Left ventricle myocardium inferior (tissue), 1 donor: Measurements from ENCODE around the gene KIF21B. TPM values are rescaled to one million over a fixed set of nuclear protein-coding genes. Genes with fewer than 3 reads are reported as not detected.
"Not testable (repeated sequence)": the region's sequence is repeated elsewhere in the genome, so short reads cannot be mapped to it uniquely, and the experiment has no call there.

Experiments used
- DNase-seq: peaks from one replicate; pipeline ENCODE4 v3.0.0-alpha.2; 2020
- H3K27ac ChIP-seq: fragments of 200-600 bp; replicated peaks from 2 replicates; pipeline ENCODE4 v1.8.0; 2021
- H3K27me3 ChIP-seq: fragments of 200-600 bp; 2 replicates; pipeline ENCODE4 v1.8.0; 2021; ENCODE audit warnings: low read depth
- H3K36me3 ChIP-seq: fragments of 200-600 bp; 2 replicates; pipeline ENCODE4 v1.8.0; 2021
- H3K4me1 ChIP-seq: fragments of 200-600 bp; 2 replicates; pipeline ENCODE4 v1.8.0; 2021
- H3K4me3 ChIP-seq: fragments of 200-600 bp; 2 replicates; pipeline ENCODE4 v1.8.0; 2021; ENCODE audit warnings: mild to moderate bottlenecking, moderate library complexity
- H3K9me3 ChIP-seq: fragments of 200-600 bp; replicated peaks from 2 replicates; pipeline ENCODE4 v1.8.0; 2021
- CTCF ChIP-seq: fragments of 200-600 bp; IDR thresholded peaks from 2 replicates; pipeline ENCODE4 v1.8.0; 2021; ENCODE audit warnings: antibody characterized with exemption, mild to moderate bottlenecking, borderline replicate concordance
- intact Hi-C: fragments of 100-400 bp; cut with micrococcal nuclease; formaldehyde crosslinking; loops from one replicate; pipeline ENCODE4 v1.11.0; 2022
- total RNA-seq: library from RNA; stranded (reverse); fragmentation: NEBNext Ultra II Directional; extraction: Animal tissue kit (Norgen Biotek cat#: 25700); gene quantifications from one replicate; pipeline ENCODE4 v1.2.1, GENCODE V29; 2021
- donor health status: DM: no; HTN: yes; CAD: no; lungs with severe emphysema.

Gene KIF21B
- total RNA-seq, 1 donor from 2014 or later = 0.47 TPM

- no peak for DNase-seq
- H3K9me3 ChIP-seq = no peaks in the 10 kb centered on the region
- intact Hi-C loops = no loop called here
- H3K36me3 ChIP-seq = no peaks in the 10 kb centered on the region
- peaks cover 11% of the 10 kb centered on the region for H3K27me3 ChIP-seq
- TF ChIP-seq CTCF = no peak
- H3K4me3 ChIP-seq = no peak overlapping the region
- no peak overlapping the region for H3K27ac ChIP-seq
- H3K4me1 ChIP-seq = peaks cover 14% of the 10 kb centered on the region
Measured at GRCh38 chr1:200967693-200968468, 55.6 kb downstream of the KIF21B start.

- intact Hi-C loops = no loop called here
- no peaks in the 10 kb centered on the region for H3K36me3 ChIP-seq
- H3K27me3 ChIP-seq = peaks cover 10% of the 10 kb centered on the region
- H3K27ac ChIP-seq = no peak overlapping the region
- no peak for DNase-seq
- H3K4me3 ChIP-seq = no peak overlapping the region
- TF ChIP-seq CTCF = no peak
- peaks cover 9% of the 10 kb centered on the region for H3K4me1 ChIP-seq
- H3K9me3 ChIP-seq = no peaks in the 10 kb centered on the region
Measured at GRCh38 chr1:200966934-200967333, 56.6 kb downstream of the KIF21B start.

DNA sequence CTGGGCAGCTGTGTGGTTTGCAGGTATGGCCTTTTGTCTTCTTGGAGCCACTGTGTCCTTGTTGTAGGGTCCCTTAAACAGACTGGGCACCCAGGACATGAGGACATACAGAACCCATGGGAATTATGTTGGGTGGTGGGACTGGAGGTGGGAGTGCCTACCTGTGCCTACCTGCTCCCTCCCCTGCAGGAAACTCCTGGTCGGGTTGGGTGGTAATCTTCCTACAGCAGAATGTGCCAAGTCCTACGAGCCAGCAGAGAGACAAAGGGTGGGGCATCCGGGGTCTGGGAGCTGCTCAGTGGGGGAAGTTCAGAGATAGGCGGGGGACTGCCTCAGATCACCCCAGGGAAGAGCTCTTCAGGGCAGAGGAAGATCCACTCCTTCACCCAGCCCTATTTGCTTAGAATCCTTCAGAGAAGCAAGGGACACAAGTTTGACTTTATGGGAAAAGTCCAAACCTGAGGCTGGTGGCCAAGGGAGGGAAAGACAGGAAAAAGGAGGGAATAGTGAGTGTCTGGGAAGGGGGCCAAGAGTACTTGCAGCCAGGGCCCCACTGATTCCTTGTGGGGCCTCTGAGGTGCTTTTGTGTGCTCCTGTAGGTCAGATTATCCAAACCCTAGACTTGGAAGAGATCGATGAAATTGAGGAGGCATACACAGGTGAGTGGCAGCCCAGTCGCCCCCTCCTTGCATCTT, 58.3 kb downstream of the KIF21B start:
- intact Hi-C loops = no loop called here
- H3K27ac ChIP-seq = no peak overlapping the region
- no peak for DNase-seq
- H3K9me3 ChIP-seq = no peaks in the 10 kb centered on the region
- H3K36me3 ChIP-seq = no peaks in the 10 kb centered on the region
- no peak overlapping the region for H3K4me3 ChIP-seq
- peaks cover 5% of the 10 kb centered on the region for H3K4me1 ChIP-seq
- TF ChIP-seq CTCF = no peak
- H3K27me3 ChIP-seq = peaks cover 15% of the 10 kb centered on the region

DNA sequence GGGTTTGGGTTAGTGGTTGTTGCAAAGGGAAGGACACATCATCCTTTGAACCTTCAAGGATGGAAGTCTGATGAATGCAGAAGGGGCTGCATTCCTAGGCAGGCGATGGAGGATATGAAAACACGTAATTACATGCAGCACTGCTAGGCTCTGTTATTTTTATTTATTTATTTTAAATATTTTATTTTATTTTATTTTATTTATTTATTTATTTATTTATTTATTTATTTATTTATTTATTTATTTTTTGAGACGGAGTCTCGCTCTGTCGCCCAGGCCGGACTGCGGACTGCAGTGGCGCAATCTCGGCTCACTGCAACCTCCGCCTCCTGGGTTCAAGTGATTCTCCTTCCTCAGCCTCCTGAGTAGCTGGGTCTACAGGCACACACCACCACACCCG, 59.6 kb downstream of the KIF21B start:
- intact Hi-C loops, H3K36me3 ChIP-seq, DNase-seq, H3K27ac ChIP-seq, H3K4me1 ChIP-seq, H3K4me3 ChIP-seq, H3K9me3 ChIP-seq: not testable (repeated sequence)
- H3K27me3 ChIP-seq = peaks cover 25% of the 10 kb centered on the region

DNA sequence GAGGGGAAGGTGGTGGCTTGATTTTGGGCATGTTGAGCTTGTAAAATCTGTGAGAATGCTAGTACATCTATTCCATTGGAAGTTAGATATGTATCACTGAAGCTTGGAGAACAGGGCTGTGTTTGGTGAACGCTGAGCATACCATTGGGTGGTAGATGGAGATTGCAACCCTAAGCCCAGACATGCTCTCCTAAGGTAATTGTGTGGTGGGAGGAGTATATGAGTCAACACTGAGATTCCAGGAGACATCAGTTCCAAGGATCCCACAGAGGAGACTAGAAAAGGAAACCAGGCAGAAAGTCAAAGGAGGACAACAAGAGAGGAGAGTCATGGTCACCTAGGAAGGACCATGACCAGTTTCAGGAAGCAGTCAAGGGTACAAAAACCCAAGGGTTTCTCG, 60.4 kb downstream of the KIF21B start:
- H3K36me3 ChIP-seq = no peaks in the 10 kb centered on the region
- no peak for TF ChIP-seq CTCF
- intact Hi-C loops = no loop called here
- H3K27me3 ChIP-seq = peaks cover 32% of the 10 kb centered on the region
- no peak overlapping the region for H3K27ac ChIP-seq
- no peak overlapping the region for H3K4me3 ChIP-seq
- DNase-seq = no peak
- no peaks in the 10 kb centered on the region for H3K9me3 ChIP-seq
- no peaks in the 10 kb centered on the region for H3K4me1 ChIP-seq

DNA sequence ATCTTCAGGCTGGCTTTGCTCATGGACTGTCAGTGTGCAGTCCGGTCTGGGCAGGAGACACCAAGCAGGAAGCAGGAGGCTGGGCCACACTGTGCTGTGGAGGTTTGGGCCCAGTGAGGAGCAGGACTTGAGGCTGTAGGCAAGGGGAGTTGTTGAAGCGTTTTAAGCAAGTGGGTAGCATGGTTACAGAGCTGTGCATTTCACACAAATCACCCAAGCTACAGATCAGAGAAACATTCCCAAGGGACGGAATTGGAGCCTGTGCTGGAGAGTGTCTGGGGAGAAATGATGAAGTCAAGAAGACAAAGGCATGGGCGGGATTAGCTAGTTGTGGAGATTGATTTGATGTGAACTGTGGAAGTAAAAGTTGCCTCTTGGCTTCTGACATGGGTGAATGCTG, 60.9 kb downstream of the KIF21B start:
- Histone ChIP-seq H3K4me1 (no peaks in the 10 kb centered on the region), H3K4me3 (no peak overlapping the region), H3K27ac (no peak overlapping the region), H3K27me3 (peaks cover 34% of the 10 kb centered on the region), H3K36me3 (no peaks in the 10 kb centered on the region), H3K9me3 (no peaks in the 10 kb centered on the region)
- DNase-seq = no peak
- intact Hi-C loops = no loop called here
- TF ChIP-seq CTCF = no peak

DNA sequence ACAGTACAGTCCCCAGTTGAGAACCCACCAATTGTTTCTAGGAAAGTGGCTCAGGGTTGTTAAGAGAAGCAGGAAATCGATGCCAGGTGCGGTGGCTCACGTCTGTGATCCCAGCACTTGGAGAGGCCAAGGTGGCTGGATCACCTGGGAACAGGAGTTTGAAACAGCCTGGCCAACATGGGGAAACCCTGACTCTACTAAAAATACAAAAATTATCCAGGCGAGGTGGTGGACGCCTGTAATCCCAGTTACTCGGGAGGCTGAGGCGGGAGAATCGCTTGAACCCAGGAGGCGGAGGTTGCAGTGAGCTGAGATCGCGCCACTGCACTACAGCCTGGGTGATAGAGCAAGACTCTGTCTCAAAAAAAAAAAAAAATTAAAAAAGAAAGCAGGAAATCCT, 61.4 kb downstream of the KIF21B start:
- H3K4me3 ChIP-seq, H3K27ac ChIP-seq, H3K4me1 ChIP-seq, intact Hi-C loops, H3K9me3 ChIP-seq, H3K36me3 ChIP-seq, DNase-seq: not testable (repeated sequence)
- H3K27me3 ChIP-seq = peaks cover 34% of the 10 kb centered on the region
